Neural cell (in vitro differentiated cells): ENCODE results near the gene DPP7. TPM values are rescaled to one million over a fixed set of nuclear protein-coding genes. Genes with fewer than 3 reads are reported as not detected.

Experiments
- H2AFZ ChIP-seq: fragments of 200-600, 300-800 bp; sonication (generic), shearing (Covaris generic); 2 replicates; pipeline ENCODE4 v1.6.0; 2014; ENCODE audit warnings: low read depth, mild to moderate bottlenecking, antibody characterized with exemption, low read length, moderate library complexity
- H3F3A ChIP-seq: fragments of 200-600 bp; shearing (Covaris generic); 2 replicates; pipeline ENCODE4 v1.6.1; 2016; ENCODE audit warnings: mild to moderate bottlenecking, moderate library complexity, mixed read lengths, antibody characterized with exemption, low read length; ENCODE audit not compliant: insufficient read depth, poor library complexity, severe bottlenecking
- H3K27ac ChIP-seq: fragments of 200-600, 300-800 bp; sonication (generic), shearing (Covaris generic); 2 replicates; pipeline ENCODE4 v1.5.1; 2014; ENCODE audit warnings: mild to moderate bottlenecking, low read length, moderate library complexity
- H3K27me3 ChIP-seq: fragments of 300-800, 200-600 bp; sonication (generic), shearing (Covaris generic); 2 replicates; pipeline ENCODE4 v1.6.0; 2014; ENCODE audit warnings: mild to moderate bottlenecking, low read depth, low read length, moderate library complexity; ENCODE audit not compliant: insufficient read depth
- H3K36me3 ChIP-seq: fragments of 300-800, 200-600 bp; sonication (generic), shearing (Covaris generic); 2 replicates; pipeline ENCODE4 v1.5.1; 2014; ENCODE audit warnings: mild to moderate bottlenecking, antibody characterized with exemption, low read length, moderate library complexity; ENCODE audit not compliant: insufficient read depth
- H3K4me2 ChIP-seq: fragments of 300-800, 200-600 bp; sonication (generic), shearing (Covaris generic); 2 replicates; pipeline ENCODE4 v1.6.0; 2014; ENCODE audit warnings: mild to moderate bottlenecking, low read length
- H3K4me3 ChIP-seq: fragments of 300-800, 200-600 bp; sonication (generic), shearing (Covaris generic); 2 replicates; pipeline ENCODE4 v1.5.1; 2014; ENCODE audit warnings: mild to moderate bottlenecking, low read length, moderate library complexity
- H3K79me2 ChIP-seq: fragments of 200-600 bp; shearing (Covaris generic); replicated peaks from 2 replicates; pipeline ENCODE4 v1.6.0; 2014; ENCODE audit warnings: mild to moderate bottlenecking, low read length, moderate library complexity; ENCODE audit not compliant: insufficient read depth
- H3K9ac ChIP-seq: fragments of 300-800, 200-600 bp; sonication (generic), shearing (Covaris generic); 2 replicates; pipeline ENCODE4 v1.6.1; 2016; ENCODE audit warnings: mild to moderate bottlenecking, low read length, mixed read lengths
- H3K9me2 ChIP-seq: fragments of 200-600 bp; shearing (Covaris generic); 2 replicates; pipeline ENCODE4 v1.6.1; 2016; ENCODE audit warnings: mild to moderate bottlenecking, low read length, mixed read lengths; ENCODE audit not compliant: insufficient read depth
- H3K9me3 ChIP-seq: fragments of 200-600, 300-800 bp; sonication (generic), shearing (Covaris generic); 2 replicates; pipeline ENCODE4 v1.6.1; 2016; ENCODE audit warnings: mild to moderate bottlenecking, mixed run types, low read length, moderate library complexity, mixed read lengths
- H4K20me1 ChIP-seq: fragments of 200-600 bp; shearing (Covaris generic); 2 replicates; pipeline ENCODE4 v1.6.1; 2016; ENCODE audit warnings: mild to moderate bottlenecking, mixed run types; ENCODE audit not compliant: insufficient read depth
- EP300 ChIP-seq: fragments of 450-650 bp; conservative IDR thresholded peaks from 2 replicates; pipeline ENCODE4 v1.6.1; 2014; ENCODE audit warnings: antibody characterized with exemption, mild to moderate bottlenecking, moderate library complexity; ENCODE audit not compliant: poor library complexity, severe bottlenecking
- EZH2 ChIP-seq: fragments of 200-600, 300-800 bp; shearing (Covaris generic), sonication (generic); IDR thresholded peaks from 2 replicates; pipeline ENCODE4 v1.6.1; 2014; ENCODE audit warnings: antibody characterized with exemption, low read length, borderline replicate concordance, mild to moderate bottlenecking; ENCODE audit not compliant: insufficient read depth, poor library complexity, severe bottlenecking
- MXI1 ChIP-seq: fragments of 450-650 bp; conservative IDR thresholded peaks from 2 replicates; pipeline ENCODE4 v1.6.1; 2014; ENCODE audit warnings: antibody characterized with exemption, mild to moderate bottlenecking; ENCODE audit not compliant: poor library complexity, severe bottlenecking
- POLR2AphosphoS5 ChIP-seq: IDR thresholded peaks from 2 replicates; pipeline ENCODE4 v1.6.1; 2012
- RAD21 ChIP-seq: fragments of 450-650 bp; conservative IDR thresholded peaks from 2 replicates; pipeline ENCODE4 v1.6.1; 2014; ENCODE audit warnings: antibody characterized with exemption, mild to moderate bottlenecking, moderate library complexity
- SMC3 ChIP-seq: fragments of 450-650 bp; conservative IDR thresholded peaks from 2 replicates; pipeline ENCODE4 v1.6.1; 2014; ENCODE audit warnings: antibody characterized with exemption, mild to moderate bottlenecking, moderate library complexity; ENCODE audit not compliant: poor library complexity
- TAF1 ChIP-seq: IDR thresholded peaks from 2 replicates; pipeline ENCODE4 v1.6.1; 2012; ENCODE audit warnings: low read depth
- polyA plus RNA-seq: library from polyadenylated mRNA; depleted of rRNA; stranded (reverse); fragments of >200 nt; gene quantifications from 2 replicates; pipeline ENCODE4 v1.2.3, GENCODE V29; 2014
- TF ChIP-seq, protein P1 (sequence below): IDR thresholded peaks from 2 replicates; pipeline ENCODE4 v1.6.1; 2012; ENCODE audit warnings: borderline replicate concordance
- TF ChIP-seq, protein P2 (sequence below): fragments of 450-650 bp; IDR thresholded peaks from 2 replicates; pipeline ENCODE4 v1.5.1; 2014; ENCODE audit warnings: antibody characterized with exemption, mild to moderate bottlenecking, moderate library complexity; ENCODE audit not compliant: poor library complexity, severe bottlenecking

The DPP7 gene
- polyA plus RNA-seq, 1 donor from 2014 or later, result 23.3 TPM

DNA sequence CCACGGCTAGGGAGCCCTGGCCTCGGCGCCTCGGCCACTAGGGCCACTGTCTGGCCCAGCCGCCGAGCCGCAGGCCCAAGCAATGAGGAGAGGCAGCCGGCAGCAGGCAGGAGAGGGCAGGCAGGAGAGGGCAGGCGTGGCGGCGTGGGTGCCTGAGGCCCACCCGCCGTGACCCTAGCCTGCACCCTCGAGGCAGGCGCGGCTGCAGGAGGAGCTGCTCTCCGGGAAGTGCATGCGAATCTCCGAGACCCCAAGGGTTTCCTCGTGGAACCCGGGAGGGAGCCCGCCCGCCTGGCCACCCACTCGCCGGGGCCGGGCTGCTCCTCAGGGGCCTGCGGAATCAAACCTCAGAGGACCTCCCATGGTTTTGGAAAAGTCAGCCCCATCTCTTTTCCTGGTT is 33.7 kb upstream of the DPP7 start:
- Histone ChIP-seq H3K9me3 (no peaks in the 10 kb centered on the region), H3K36me3 (no peaks in the 10 kb centered on the region), H3K27ac (no peak overlapping the region), H3K4me3 (no peak overlapping the region), H2AFZ (no peak overlapping the region), H3K9ac (no peak overlapping the region), H3K4me2 (no peak overlapping the region), H3K9me2 (no peaks in the 10 kb centered on the region), H3F3A (no peaks in the 10 kb centered on the region), H3K79me2 (no peaks in the 10 kb centered on the region), H4K20me1 (no peaks in the 10 kb centered on the region), H3K27me3 (peaks cover 9% of the 10 kb centered on the region)
- no peak for TF ChIP-seq RAD21

DNA sequence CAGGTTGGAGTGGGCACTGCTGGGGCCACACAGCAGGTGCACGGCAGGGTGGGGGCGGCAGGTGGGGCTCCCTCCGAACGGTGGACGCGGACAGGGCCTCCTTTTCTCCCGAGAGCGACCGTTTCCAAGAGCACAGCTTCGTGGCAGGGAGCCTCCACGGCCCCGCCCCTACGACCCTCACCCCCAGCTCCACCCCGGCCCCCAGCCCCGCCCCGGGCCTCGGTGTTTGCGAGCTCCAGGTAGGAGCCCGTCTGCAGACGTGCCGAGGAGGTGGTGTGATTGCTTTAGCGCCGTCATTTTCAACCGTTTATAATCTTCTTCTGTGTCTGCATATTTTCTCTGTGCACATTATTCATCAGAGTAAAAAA is 33.2 kb upstream of the DPP7 start:
- H4K20me1 ChIP-seq, result no peaks in the 10 kb centered on the region
- TF ChIP-seq, protein P1, sequence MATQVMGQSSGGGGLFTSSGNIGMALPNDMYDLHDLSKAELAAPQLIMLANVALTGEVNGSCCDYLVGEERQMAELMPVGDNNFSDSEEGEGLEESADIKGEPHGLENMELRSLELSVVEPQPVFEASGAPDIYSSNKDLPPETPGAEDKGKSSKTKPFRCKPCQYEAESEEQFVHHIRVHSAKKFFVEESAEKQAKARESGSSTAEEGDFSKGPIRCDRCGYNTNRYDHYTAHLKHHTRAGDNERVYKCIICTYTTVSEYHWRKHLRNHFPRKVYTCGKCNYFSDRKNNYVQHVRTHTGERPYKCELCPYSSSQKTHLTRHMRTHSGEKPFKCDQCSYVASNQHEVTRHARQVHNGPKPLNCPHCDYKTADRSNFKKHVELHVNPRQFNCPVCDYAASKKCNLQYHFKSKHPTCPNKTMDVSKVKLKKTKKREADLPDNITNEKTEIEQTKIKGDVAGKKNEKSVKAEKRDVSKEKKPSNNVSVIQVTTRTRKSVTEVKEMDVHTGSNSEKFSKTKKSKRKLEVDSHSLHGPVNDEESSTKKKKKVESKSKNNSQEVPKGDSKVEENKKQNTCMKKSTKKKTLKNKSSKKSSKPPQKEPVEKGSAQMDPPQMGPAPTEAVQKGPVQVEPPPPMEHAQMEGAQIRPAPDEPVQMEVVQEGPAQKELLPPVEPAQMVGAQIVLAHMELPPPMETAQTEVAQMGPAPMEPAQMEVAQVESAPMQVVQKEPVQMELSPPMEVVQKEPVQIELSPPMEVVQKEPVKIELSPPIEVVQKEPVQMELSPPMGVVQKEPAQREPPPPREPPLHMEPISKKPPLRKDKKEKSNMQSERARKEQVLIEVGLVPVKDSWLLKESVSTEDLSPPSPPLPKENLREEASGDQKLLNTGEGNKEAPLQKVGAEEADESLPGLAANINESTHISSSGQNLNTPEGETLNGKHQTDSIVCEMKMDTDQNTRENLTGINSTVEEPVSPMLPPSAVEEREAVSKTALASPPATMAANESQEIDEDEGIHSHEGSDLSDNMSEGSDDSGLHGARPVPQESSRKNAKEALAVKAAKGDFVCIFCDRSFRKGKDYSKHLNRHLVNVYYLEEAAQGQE, result no peak
- TF ChIP-seq EZH2, result no peak
- TF ChIP-seq TAF1, result no peak
- TF ChIP-seq SMC3, result no peak
- TF ChIP-seq MXI1, result no peak
- TF ChIP-seq EP300, result no peak
- TF ChIP-seq, protein P2, sequence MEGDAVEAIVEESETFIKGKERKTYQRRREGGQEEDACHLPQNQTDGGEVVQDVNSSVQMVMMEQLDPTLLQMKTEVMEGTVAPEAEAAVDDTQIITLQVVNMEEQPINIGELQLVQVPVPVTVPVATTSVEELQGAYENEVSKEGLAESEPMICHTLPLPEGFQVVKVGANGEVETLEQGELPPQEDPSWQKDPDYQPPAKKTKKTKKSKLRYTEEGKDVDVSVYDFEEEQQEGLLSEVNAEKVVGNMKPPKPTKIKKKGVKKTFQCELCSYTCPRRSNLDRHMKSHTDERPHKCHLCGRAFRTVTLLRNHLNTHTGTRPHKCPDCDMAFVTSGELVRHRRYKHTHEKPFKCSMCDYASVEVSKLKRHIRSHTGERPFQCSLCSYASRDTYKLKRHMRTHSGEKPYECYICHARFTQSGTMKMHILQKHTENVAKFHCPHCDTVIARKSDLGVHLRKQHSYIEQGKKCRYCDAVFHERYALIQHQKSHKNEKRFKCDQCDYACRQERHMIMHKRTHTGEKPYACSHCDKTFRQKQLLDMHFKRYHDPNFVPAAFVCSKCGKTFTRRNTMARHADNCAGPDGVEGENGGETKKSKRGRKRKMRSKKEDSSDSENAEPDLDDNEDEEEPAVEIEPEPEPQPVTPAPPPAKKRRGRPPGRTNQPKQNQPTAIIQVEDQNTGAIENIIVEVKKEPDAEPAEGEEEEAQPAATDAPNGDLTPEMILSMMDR, result no peak
- no peak for TF ChIP-seq RAD21
- TF ChIP-seq POLR2AphosphoS5, result no peak
- H3K27me3 ChIP-seq, result peaks cover 14% of the 10 kb centered on the region
- H3K9me2 ChIP-seq, result no peaks in the 10 kb centered on the region
- no peak overlapping the region for H3K9ac ChIP-seq
- H3K27ac ChIP-seq, result no peak overlapping the region
- no peaks in the 10 kb centered on the region for H3K36me3 ChIP-seq
- H3K4me3 ChIP-seq, result no peak overlapping the region
- no peaks in the 10 kb centered on the region for H3K9me3 ChIP-seq
- H3F3A ChIP-seq, result no peaks in the 10 kb centered on the region
- no peak overlapping the region for H3K4me2 ChIP-seq
- H3K79me2 ChIP-seq, result no peaks in the 10 kb centered on the region
- no peak overlapping the region for H2AFZ ChIP-seq

DNA sequence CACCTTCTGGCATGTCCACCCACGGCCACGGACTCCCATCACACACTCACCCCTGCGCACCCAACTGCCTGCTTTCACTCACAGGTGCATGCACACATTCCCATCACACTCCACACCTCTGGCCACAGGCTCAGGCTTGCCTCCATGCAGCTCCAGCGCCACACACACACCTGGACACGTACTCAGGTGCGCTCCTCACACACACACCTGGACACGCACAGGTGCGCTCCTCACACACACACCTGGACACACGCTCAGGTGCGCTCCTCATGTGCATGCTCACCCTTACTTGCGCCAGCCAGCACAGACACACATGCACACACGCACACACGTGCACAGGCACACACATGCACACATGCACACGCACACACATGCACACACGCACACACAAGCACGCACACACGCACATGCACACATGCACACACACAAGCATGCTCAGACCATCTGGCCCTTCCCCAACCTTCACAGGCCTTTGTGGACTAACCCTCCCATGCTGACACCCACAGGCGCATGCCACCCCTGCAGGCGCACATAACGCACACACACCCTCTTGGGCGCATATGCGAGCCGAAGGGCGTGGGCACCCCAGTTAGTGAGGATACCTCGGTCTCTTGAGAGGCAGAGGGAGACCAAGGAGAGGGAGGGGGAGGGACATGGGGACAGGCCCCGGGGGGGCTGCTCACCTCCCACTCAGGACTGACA is 32.7 kb upstream of the DPP7 start:
- Histone ChIP-seq H3K27me3 (peaks cover 19% of the 10 kb centered on the region), H3K9me3 (no peaks in the 10 kb centered on the region), H3K9ac (no peak overlapping the region), H3K9me2 (no peaks in the 10 kb centered on the region), H3K27ac (no peak overlapping the region), H3K79me2 (no peaks in the 10 kb centered on the region), H4K20me1 (no peaks in the 10 kb centered on the region), H3K4me2 (no peak overlapping the region), H3K36me3 (no peaks in the 10 kb centered on the region), H3K4me3 (no peak overlapping the region), H2AFZ (no peak overlapping the region), H3F3A (no peaks in the 10 kb centered on the region)
- TF ChIP-seq TAF1, result no peak
- TF ChIP-seq, protein P2, result no peak
- no peak for TF ChIP-seq POLR2AphosphoS5
- TF ChIP-seq EZH2, result no peak
- TF ChIP-seq RAD21, result no peak
- no peak for TF ChIP-seq EP300
- TF ChIP-seq MXI1, result no peak
- TF ChIP-seq SMC3, result no peak
- TF ChIP-seq, protein P1, result no peak
